Activated naive CD4-positive, alpha-beta T cell treated with anti-CD3 and anti-CD28 coated beads, Interleukin-2, amount 10 ng/mL, durations not matched to agents 7 days and 5 days (primary cell): Measurements from ENCODE around the gene PROM2.

Experiments used
- CTCF ChIA-PET: fragments of 350-600 bp; sonication (Branson Sonifier 250); formaldehyde crosslinking; loops from one replicate; lab custom pipeline; 2021; ENCODE audit warnings: antibody characterized with exemption; lab: Charles Lee
- DNase-seq: peaks from one replicate; pipeline ENCODE4 v3.0.0-alpha.2; 2020
- H3K27ac Mint-ChIP-seq: one replicate; pipeline ENCODE4 v1.8.0; 2021; ENCODE audit warnings: mild to moderate bottlenecking, moderate library complexity, mixed read lengths
- H3K27me3 Mint-ChIP-seq: one replicate; pipeline ENCODE4 v1.8.0; 2021; ENCODE audit warnings: mild to moderate bottlenecking, mixed read lengths
- H3K36me3 Mint-ChIP-seq: one replicate; pipeline ENCODE4 v1.8.0; 2021; ENCODE audit warnings: mixed read lengths
- H3K4me1 Mint-ChIP-seq: one replicate; pipeline ENCODE4 v1.8.0; 2021; ENCODE audit warnings: mixed read lengths
- H3K4me3 Mint-ChIP-seq: one replicate; pipeline ENCODE4 v1.8.0; 2021; ENCODE audit warnings: mild to moderate bottlenecking, moderate library complexity, mixed read lengths
- H3K9me3 Mint-ChIP-seq: one replicate; pipeline ENCODE4 v1.8.0; 2021; ENCODE audit warnings: mixed read lengths

The PROM2 gene

GRCh38 chr2:95325590-95326432, 51.6 kb downstream of the PROM2 start:
- Mint-ChIP-seq H3K9me3 (peaks cover 8% of the 10 kb centered on the region), H3K27ac (no peak overlapping the region), H3K36me3 (no peaks in the 10 kb centered on the region), H3K4me1 (no peaks in the 10 kb centered on the region), H3K4me3 (no peak overlapping the region), H3K27me3 (no peaks in the 10 kb centered on the region)
- CTCF ChIA-PET, result no interaction called here
- DNase-seq, result no peak

GRCh38 chr2:95326433-95327140, 52.3 kb downstream of the PROM2 start:
- CTCF ChIA-PET, result no interaction called here

GRCh38 chr2:95327861-95328260, 53.6 kb downstream of the PROM2 start:
- CTCF ChIA-PET, result interaction anchor here (1.5 to 1.6 kb wide), 2 partner anchors 11 to 18 kb away, joined by 3 to 6 read pairs; no protein-coding TSS in a partner anchor
- no peak for DNase-seq
- H3K4me1 Mint-ChIP-seq, result no peaks in the 10 kb centered on the region
- H3K27ac Mint-ChIP-seq, result no peak overlapping the region
- peaks cover 8% of the 10 kb centered on the region for H3K9me3 Mint-ChIP-seq
- no peaks in the 10 kb centered on the region for H3K36me3 Mint-ChIP-seq
- no peaks in the 10 kb centered on the region for H3K27me3 Mint-ChIP-seq
- H3K4me3 Mint-ChIP-seq, result no peak overlapping the region

More at GRCh38 chr2:95326433-95327140, 52.3 kb downstream of the PROM2 start:
- Mint-ChIP-seq H3K9me3 (peaks cover 8% of the 10 kb centered on the region), H3K36me3 (no peaks in the 10 kb centered on the region), H3K4me1 (no peaks in the 10 kb centered on the region), H3K27ac (no peak overlapping the region), H3K27me3 (no peaks in the 10 kb centered on the region), H3K4me3 (no peak overlapping the region)
- no peak for DNase-seq

GRCh38 chr2:95328358-95329125, 54.3 kb downstream of the PROM2 start:
- no peak for DNase-seq
- CTCF ChIA-PET, result interaction anchor here (1.0 to 1.6 kb wide), 3 partner anchors 11 to 17 kb away, joined by 3 to 6 read pairs (median 4); no protein-coding TSS in a partner anchor
- Mint-ChIP-seq H3K4me1 (no peaks in the 10 kb centered on the region), H3K36me3 (no peaks in the 10 kb centered on the region), H3K27ac (no peak overlapping the region), H3K9me3 (peaks cover 8% of the 10 kb centered on the region), H3K27me3 (no peaks in the 10 kb centered on the region), H3K4me3 (no peak overlapping the region)

DNA sequence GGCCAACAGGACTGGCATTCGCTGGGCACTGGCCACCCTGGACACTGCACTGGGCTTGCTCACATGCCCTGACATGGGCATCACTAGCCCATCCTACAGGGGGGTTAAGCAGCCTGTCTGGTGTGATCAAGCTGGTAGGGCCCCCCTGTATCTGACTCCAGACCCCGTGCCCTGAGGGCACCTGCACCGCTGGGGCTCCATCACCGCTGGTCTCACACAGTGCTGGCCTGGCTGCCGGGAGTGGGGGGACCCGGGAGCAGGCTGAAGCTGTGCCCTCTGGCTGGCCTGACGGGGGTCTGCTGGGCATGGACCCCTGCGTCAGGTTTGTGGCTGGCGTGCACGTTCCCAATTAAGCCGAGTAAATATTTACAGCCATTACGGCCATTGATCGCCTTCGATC, 55.2 kb downstream of the PROM2 start:
- no peak overlapping the region for H3K27ac Mint-ChIP-seq
- H3K4me3 Mint-ChIP-seq, result no peak overlapping the region
- CTCF ChIA-PET, result interaction anchor here (1.0 kb wide), 1 partner anchor 16 kb away, joined by 4 read pairs; no protein-coding TSS in a partner anchor
- H3K9me3 Mint-ChIP-seq, result peaks cover 8% of the 10 kb centered on the region
- no peak for DNase-seq
- no peaks in the 10 kb centered on the region for H3K27me3 Mint-ChIP-seq
- no peaks in the 10 kb centered on the region for H3K36me3 Mint-ChIP-seq
- H3K4me1 Mint-ChIP-seq, result no peaks in the 10 kb centered on the region

GRCh38 chr2:95329891-95330793, 55.9 kb downstream of the PROM2 start:
- no peak for DNase-seq
- CTCF ChIA-PET, result interaction anchor here (1.0 kb wide), 1 partner anchor 15 kb away, joined by 4 read pairs; no protein-coding TSS in a partner anchor
- Mint-ChIP-seq H3K36me3 (no peaks in the 10 kb centered on the region), H3K9me3 (peaks cover 8% of the 10 kb centered on the region), H3K27ac (no peak overlapping the region), H3K27me3 (no peaks in the 10 kb centered on the region), H3K4me1 (no peaks in the 10 kb centered on the region), H3K4me3 (no peak overlapping the region)

DNA sequence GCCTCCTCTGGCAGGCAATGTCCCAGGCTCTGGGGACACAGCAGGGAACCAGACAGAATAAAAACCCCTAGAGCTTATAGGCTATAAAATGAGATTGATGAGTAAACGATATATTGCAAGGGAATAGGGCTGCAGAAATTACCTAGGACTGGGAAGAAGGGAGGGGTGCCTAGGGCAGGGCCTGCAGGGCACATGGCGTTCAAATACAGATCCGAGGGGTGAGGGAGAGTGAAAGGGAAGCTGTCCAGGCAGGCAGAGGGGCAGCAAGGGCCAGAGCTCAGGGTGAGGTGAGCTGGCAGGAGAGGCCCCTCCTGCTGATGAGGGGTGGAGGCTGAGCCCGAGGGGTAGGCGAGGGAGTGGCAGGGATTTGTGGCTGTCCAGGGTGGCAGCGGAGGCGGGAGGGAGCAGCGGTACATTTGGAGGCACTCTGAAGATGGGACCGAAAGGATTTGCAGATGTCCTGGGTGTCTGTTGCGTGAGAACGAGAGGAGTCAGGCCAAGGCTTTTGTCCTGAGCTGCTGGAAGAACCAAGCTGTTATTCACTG, 56.6 kb downstream of the PROM2 start:
- Mint-ChIP-seq H3K27me3 (no peaks in the 10 kb centered on the region), H3K9me3 (peaks cover 3% of the 10 kb centered on the region), H3K27ac (no peak overlapping the region), H3K36me3 (no peaks in the 10 kb centered on the region), H3K4me1 (no peaks in the 10 kb centered on the region), H3K4me3 (no peak overlapping the region)
- DNase-seq, result no peak
- CTCF ChIA-PET, result no interaction called here

DNA sequence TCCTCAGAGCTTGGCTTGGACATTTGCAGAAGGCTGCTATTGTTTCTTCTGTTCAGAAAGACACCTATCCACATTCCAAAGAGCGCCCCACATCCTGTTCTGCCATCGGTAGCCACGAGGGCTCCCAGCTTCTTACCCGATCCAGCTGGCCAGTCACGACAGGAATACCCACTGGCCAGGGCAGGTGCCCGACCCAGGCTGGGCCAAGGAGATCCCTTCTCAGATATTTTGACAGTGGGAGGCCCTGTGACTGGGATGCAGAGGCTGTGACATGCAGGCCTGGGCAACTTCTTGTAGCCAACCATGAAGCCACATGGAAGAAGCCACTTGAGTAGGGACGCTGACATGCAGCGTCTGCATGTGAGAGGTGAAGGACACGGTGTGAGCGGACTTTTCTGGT, 57.4 kb downstream of the PROM2 start:
- Mint-ChIP-seq H3K4me1 (no peaks in the 10 kb centered on the region), H3K9me3 (no peaks in the 10 kb centered on the region), H3K27ac (no peak overlapping the region), H3K4me3 (no peak overlapping the region), H3K27me3 (peaks cover 3% of the 10 kb centered on the region), H3K36me3 (no peaks in the 10 kb centered on the region)
- DNase-seq, result no peak
- CTCF ChIA-PET, result no interaction called here

DNA sequence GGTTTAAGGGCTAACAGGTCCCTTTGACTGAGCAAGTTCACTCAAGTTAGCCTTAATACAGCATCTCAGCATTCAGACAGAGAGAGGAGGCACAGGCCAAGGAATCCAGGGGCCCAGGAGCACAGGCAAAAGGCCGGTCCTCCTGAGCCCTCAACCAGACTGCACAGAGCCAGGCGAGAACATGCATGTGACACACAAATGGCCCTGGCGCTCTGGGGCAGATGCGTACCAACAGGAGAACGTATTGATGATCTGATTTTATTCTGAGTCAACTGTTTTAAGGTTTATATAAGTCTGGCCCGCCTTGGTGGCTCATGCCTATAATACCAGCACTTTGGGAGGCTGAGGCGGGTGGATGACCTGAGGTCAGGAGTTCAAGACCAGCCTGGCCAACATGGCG, 57.8 kb downstream of the PROM2 start:
- no peaks in the 10 kb centered on the region for H3K9me3 Mint-ChIP-seq
- no peaks in the 10 kb centered on the region for H3K36me3 Mint-ChIP-seq
- CTCF ChIA-PET, result no interaction called here
- no peak overlapping the region for H3K4me3 Mint-ChIP-seq
- no peak overlapping the region for H3K27ac Mint-ChIP-seq
- DNase-seq, result no peak
- peaks cover 7% of the 10 kb centered on the region for H3K27me3 Mint-ChIP-seq
- H3K4me1 Mint-ChIP-seq, result no peaks in the 10 kb centered on the region

GRCh38 chr2:95333056-95333455, 58.8 kb downstream of the PROM2 start:
- Mint-ChIP-seq H3K36me3 (no peaks in the 10 kb centered on the region), H3K27ac (no peak overlapping the region), H3K27me3 (peaks cover 11% of the 10 kb centered on the region), H3K9me3 (no peaks in the 10 kb centered on the region), H3K4me1 (no peaks in the 10 kb centered on the region), H3K4me3 (no peak overlapping the region)
- DNase-seq, result no peak
- CTCF ChIA-PET, result no interaction called here

GRCh38 chr2:95333888-95334338, 59.7 kb downstream of the PROM2 start:
- Mint-ChIP-seq H3K4me1 (no peaks in the 10 kb centered on the region), H3K4me3 (no peak overlapping the region), H3K27me3 (peaks cover 11% of the 10 kb centered on the region), H3K36me3 (no peaks in the 10 kb centered on the region), H3K9me3 (no peaks in the 10 kb centered on the region), H3K27ac (no peak overlapping the region)
- CTCF ChIA-PET, result no interaction called here
- DNase-seq, result no peak

DNA sequence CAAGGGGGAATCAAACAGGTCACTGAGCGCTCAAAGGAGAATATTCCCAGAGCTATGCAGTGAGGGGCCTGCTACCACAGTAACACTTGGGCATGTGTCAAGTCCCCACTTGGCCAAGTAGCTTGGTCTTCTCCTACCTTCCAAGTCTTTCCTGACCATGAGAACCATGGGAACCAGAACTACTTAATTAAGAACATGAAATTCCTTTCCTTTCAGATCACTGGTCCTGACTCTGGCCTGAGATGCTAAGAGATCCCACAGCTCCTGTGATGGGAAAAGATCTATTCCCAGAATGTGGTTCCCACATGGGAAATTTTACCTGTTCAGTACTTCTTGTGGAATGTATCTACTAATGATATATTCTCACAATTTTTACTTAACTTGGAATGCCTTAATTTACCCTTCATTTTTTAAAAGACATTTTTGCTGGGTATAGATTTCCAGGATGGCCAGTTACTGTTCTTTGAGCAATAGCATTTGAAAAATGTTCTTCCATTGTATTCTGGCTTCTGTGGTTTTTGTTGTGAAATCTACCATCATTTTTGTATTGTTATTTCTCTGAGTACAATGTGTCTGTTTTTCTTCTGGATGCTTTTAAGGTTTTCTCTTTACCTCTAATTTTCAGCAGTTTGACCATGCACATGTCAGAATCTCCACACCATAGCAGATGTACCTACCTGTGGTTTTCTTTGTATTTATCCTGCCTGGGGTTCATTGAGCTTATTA, 60.8 kb downstream of the PROM2 start:
- no peak overlapping the region for H3K4me3 Mint-ChIP-seq
- no peaks in the 10 kb centered on the region for H3K4me1 Mint-ChIP-seq
- H3K27ac Mint-ChIP-seq, result no peak overlapping the region
- no peaks in the 10 kb centered on the region for H3K36me3 Mint-ChIP-seq
- H3K9me3 Mint-ChIP-seq, result no peaks in the 10 kb centered on the region
- DNase-seq, result no peak
- H3K27me3 Mint-ChIP-seq, result peaks cover 11% of the 10 kb centered on the region
- CTCF ChIA-PET, result no interaction called here

- CTCF ChIA-PET, result no interaction called here
- no peak overlapping the region for H3K27ac Mint-ChIP-seq
- no peaks in the 10 kb centered on the region for H3K4me1 Mint-ChIP-seq
- H3K36me3 Mint-ChIP-seq, result no peaks in the 10 kb centered on the region
- H3K9me3 Mint-ChIP-seq, result no peaks in the 10 kb centered on the region
- H3K27me3 Mint-ChIP-seq, result peaks cover 16% of the 10 kb centered on the region
- no peak overlapping the region for H3K4me3 Mint-ChIP-seq
- DNase-seq, result no peak
These were observed 62.2 kb downstream of the PROM2 start for GRCh38 chr2:95336406-95336805.
